Heart left ventricle (tissue), 16 donors: ENCODE results near the gene CYB561A3. TPM values are rescaled to one million over a fixed set of nuclear protein-coding genes. Genes with fewer than 3 reads are reported as not detected.
A peak's percentile ranks its signal among the peaks of the same experiment; 100 is the strongest.
"Not testable (repeated sequence)": the region's sequence is repeated elsewhere in the genome, so short reads cannot be mapped to it uniquely, and the experiment has no call there.

Experiments used
- ATAC-seq, 4 donors: fragments of 200-7000 bp; cut with Tn5 transposase; one replicate each; pipeline ENCODE4 v1.9.1; 2020 to 2022; ENCODE audit warnings: moderate library complexity in 4 of 4, mild to moderate bottlenecking in 3 of 4, moderate number of reproducible peaks in 1 of 4
- DNase-seq, 5 donors: peaks; one replicate each; pipeline ENCODE4 v3.0.0-alpha.2; 2020
- H3K27ac ChIP-seq, 12 donors: fragments of 200-600 bp; sonication (generic) in 4 of 12; one replicate each; pipeline versions ENCODE4 v1.5.0 to v1.8.0; 2016 to 2022; ENCODE audit warnings: mild to moderate bottlenecking in 2 of 12
- H3K27me3 ChIP-seq, 9 donors: fragments of 200-600 bp; sonication (generic) in 2 of 9; one replicate each; pipeline versions ENCODE4 v1.5.1 to v1.8.0; 2016 to 2022; ENCODE audit warnings: mild to moderate bottlenecking in 3 of 9
- H3K36me3 ChIP-seq, 9 donors: fragments of 200-600 bp; sonication (generic) in 2 of 9; one replicate each; pipeline versions ENCODE4 v1.5.0 to v1.8.0; 2018 to 2022; ENCODE audit warnings: mild to moderate bottlenecking in 2 of 9
- H3K4me1 ChIP-seq, 12 donors: fragments of 200-600 bp; sonication (generic) in 4 of 12; one replicate each; pipeline versions ENCODE4 v1.5.0 to v1.8.0; 2016 to 2022; ENCODE audit warnings: mild to moderate bottlenecking in 3 of 12
- H3K4me3 ChIP-seq, 12 donors: fragments of 200-600 bp; sonication (generic) in 4 of 12; one replicate each; pipeline versions ENCODE4 v1.5.0 to v1.8.0; 2017 to 2022; ENCODE audit warnings: mild to moderate bottlenecking in 9 of 12, moderate library complexity in 4 of 12
- H3K9me3 ChIP-seq, 12 donors: fragments of 200-600 bp; sonication (generic) in 4 of 12; one replicate each; pipeline versions ENCODE4 v1.5.0 to v1.8.0; 2016 to 2022; ENCODE audit warnings: mild to moderate bottlenecking in 1 of 12
- CTCF ChIP-seq, 12 donors: fragments of 200-600 bp; sonication (generic) in 4 of 12; IDR thresholded peaks; one replicate each; pipeline versions ENCODE4 v1.5.0 to v1.8.0; 2018 to 2022; ENCODE audit warnings: antibody characterized with exemption in 12 of 12, mild to moderate bottlenecking in 5 of 12
- POLR2A ChIP-seq, 2 donors: fragments of 450-650 bp; IDR thresholded peaks; one replicate each; pipeline ENCODE4 v1.6.1; 2017; ENCODE audit warnings: antibody characterized with exemption in 2 of 2, mild to moderate bottlenecking in 2 of 2, moderate library complexity in 2 of 2
- WGBS, 4 donors: extraction: QIAGEN DNeasy Blood & Tissue Kit in 2 of 4; methylation state at CpG; one replicate each; pipeline versions ENCODE4 v1.1.5 to v1.1.7; 2013 to 2018; 5-methylcytosine and 5-hydroxymethylcytosine counted together
- intact Hi-C, 10 donors: fragments of 100-400 bp; cut with DNase I; formaldehyde crosslinking; loops; one replicate each; pipeline versions ENCODE4 v1.11.1 to v1.14.2; 2022
- polyA plus RNA-seq, 2 donors: library from polyadenylated mRNA; stranded (reverse); fragments of 200-250 nt; gene quantifications; one replicate each; pipeline ENCODE4 v1.2.3, GENCODE V29; 2013
- total RNA-seq, 9 donors: library from RNA; depleted of rRNA in 2 of 9; stranded (reverse); fragments of >200 nt in 2 of 9; fragmentation: NEBNext Ultra II Directional in 3 of 9; extraction: Animal tissue kit (Norgen Biotek cat#: 25700) in 3 of 9; gene quantifications; one replicate each; pipeline versions ENCODE4 v1.1.0 to v1.2.4, GENCODE V29; 2016 to 2023
- donor health status: ischemic (EF 13 %, LVEDD 7.1; RV severe dilation, severe dysfunction).
- donor health status: healthy with polysubstance abuse.
- donor health status: DM: no; HTN: yes; CAD: no.
- donor health status: DM: no; HTN: no; CAD: no.
- donor health status: ischemic (EF 25% LVEDD 6.9; RV normal size, moderate dysfunction).
- donor health status: ischemic (EF 25% LVEDD 5.7; RV mildly dilated, moderate dysfunction).
- donor health status: healthy.
- donor health status: DM: yes; HTN: yes; CAD: no.
- donor health status: ischemic (EF 35%, LVEDD 5.7; RV mildly dilated, moderate dysfunction).
- donor health status: nonischemic (EF 11% LVEDD 7.7; RV severe dilation, severe dysfunction).
- donor health status: DM: yes; HTN: yes; CAD: no.
- donor health status: PGD.
- donor health status: ischemic (EF 29% LVEDD 5.4; RV normal size, mild dysfunction).
- donor health status: nonischemic (EF 23%, LVEDD 6.1; RV moderate dilation, normal function).

CYB561A3 gene
- total and polyA plus RNA-seq, 11 donors, result 6.7 to 23.9 (median 11.9) TPM

- no peaks in the 10 kb centered on the region for H3K9me3 ChIP-seq
- peaks cover 0 to 97% (median 78%) of the 10 kb centered on the region in 9 donors for H3K36me3 ChIP-seq
- no peaks in the 10 kb centered on the region for H3K4me1 ChIP-seq
- ATAC-seq (peak in 1 of 4 donors; percentile 21), DNase-seq (no peak)
- 78 to 92% (median 89%) methylated on average over 2 of the region's 2 CpGs for WGBS, 4 donors
- intact Hi-C loops, result no loop called here
- H3K27ac ChIP-seq, result no peak overlapping the region
- no peaks in the 10 kb centered on the region for H3K27me3 ChIP-seq
- TF ChIP-seq POLR2A (IDR thresholded peaks at IDR 0.05), result no peak
- TF ChIP-seq CTCF (IDR thresholded peaks at IDR 0.05), result no peak
- no peak overlapping the region for H3K4me3 ChIP-seq
Measured at GRCh38 chr11:61401173-61401572, 39.5 kb upstream of the CYB561A3 start.

- peak in 3 of 4 donors; percentile 8 to 26 (median 21) for ATAC-seq
- H3K9me3 ChIP-seq, result no peaks in the 10 kb centered on the region
- peaks cover 0 to 40% (median 27%) of the 10 kb centered on the region in 9 donors for H3K36me3 ChIP-seq
- H3K27ac ChIP-seq, result peak overlapping the region in 10 of 12 donors; percentile 72 to 91 (median 84)
- intact Hi-C loops, result no loop called here
- H3K4me3 ChIP-seq, result peak overlapping the region; percentile 30 to 99 (median 76)
- peaks cover 0 to 20% (median 15%) of the 10 kb centered on the region in 12 donors for H3K4me1 ChIP-seq
- WGBS, 4 donors, result 2 to 5% (median 3%) methylated on average over 15 of the region's 15 CpGs
- TF ChIP-seq CTCF (IDR thresholded peaks at IDR 0.05) (no peak), POLR2A (IDR thresholded peaks at IDR 0.05) (no peak)
- no peaks in the 10 kb centered on the region for H3K27me3 ChIP-seq
- no peak for DNase-seq
Measured at GRCh38 chr11:61392981-61393595, 31.4 kb upstream of the CYB561A3 start.

DNA sequence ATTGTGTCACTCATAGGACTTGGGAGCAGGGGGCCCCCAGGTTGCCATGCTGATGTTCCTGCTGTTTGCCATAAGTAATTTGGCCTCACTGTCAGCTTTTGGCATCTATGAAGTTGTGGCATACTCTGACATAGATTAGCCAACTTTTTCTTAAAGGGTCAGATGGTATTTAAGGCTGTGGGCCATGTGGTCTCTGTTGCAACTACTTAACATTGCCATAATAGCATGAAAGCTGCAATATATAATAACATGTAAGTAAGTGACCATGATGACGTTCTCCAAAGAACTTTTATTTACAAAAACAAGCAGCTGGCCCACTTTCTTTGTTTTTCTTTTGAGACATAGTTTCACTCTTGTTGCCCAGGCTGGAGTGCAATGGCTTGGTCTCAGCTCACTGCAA is 28.5 kb upstream of the CYB561A3 start:
- Histone ChIP-seq H3K9me3 (no peaks in the 10 kb centered on the region), H3K4me1 (peaks cover 0 to 28% (median 15%) of the 10 kb centered on the region in 12 donors), H3K4me3 (no peak overlapping the region), H3K27me3 (no peaks in the 10 kb centered on the region), H3K36me3 (peaks cover 0 to 13% (median 6%) of the 10 kb centered on the region in 9 donors), H3K27ac (no peak overlapping the region)
- intact Hi-C loops, result no loop called here
- WGBS, 4 donors, result 75 to 90% (median 79%) methylated on average over 1 of the region's 1 CpG
- no peak for TF ChIP-seq POLR2A (IDR thresholded peaks at IDR 0.05)
- TF ChIP-seq CTCF (IDR thresholded peaks at IDR 0.05), result no peak
- no peak for DNase-seq
- ATAC-seq, result no peak

- Histone ChIP-seq H3K4me3 (no peak overlapping the region), H3K9me3 (no peaks in the 10 kb centered on the region), H3K36me3 (peaks cover 0 to 4% (median 0%) of the 10 kb centered on the region in 9 donors), H3K27ac (no peak overlapping the region), H3K27me3 (no peaks in the 10 kb centered on the region), H3K4me1 (peaks cover 0 to 8% (median 0%) of the 10 kb centered on the region in 12 donors)
- intact Hi-C loops, result loop anchor here (1.0 to 10.0 kb wide), 5 partner anchors 48 to 130 kb away; no protein-coding TSS in a partner anchor
- ATAC-seq, result peak in 2 of 4 donors; percentile 14 to 43
- TF ChIP-seq CTCF (IDR thresholded peaks at IDR 0.05), result no peak
- TF ChIP-seq POLR2A (IDR thresholded peaks at IDR 0.05), result no peak
- WGBS, 4 donors, result 87 to 91% (median 89%) methylated on average over 15 of the region's 15 CpGs
- DNase-seq, result no peak
Measured at GRCh38 chr11:61384271-61385242, 22.9 kb upstream of the CYB561A3 start.

GRCh38 chr11:61383859-61384258 is 22.2 kb upstream of the CYB561A3 start:
- H3K27me3 ChIP-seq, H3K9me3 ChIP-seq, H3K4me3 ChIP-seq, DNase-seq, H3K27ac ChIP-seq, H3K36me3 ChIP-seq, ATAC-seq, H3K4me1 ChIP-seq: not testable (repeated sequence)
- intact Hi-C loops, result loop anchor here in 7 of 10 donors (2.0 to 10.0 kb wide), 4 partner anchors 47 to 129 kb away; no protein-coding TSS in a partner anchor
- WGBS, 4 donors, result 93 to 97% (median 94%) methylated on average over 5 of the region's 5 CpGs
